ENCODE data around the gene ANKRD35. TPM values are rescaled to one million over a fixed set of nuclear protein-coding genes. Genes with fewer than 3 reads are reported as not detected.

The ANKRD35 gene
- total and polyA plus RNA-seq, 10 of the 15 experiments (the other 5 are each of a cell fraction or from before 2014, with no cell fraction given), result 0.01 to 0.08 TPM; not detected in 8

DNA sequence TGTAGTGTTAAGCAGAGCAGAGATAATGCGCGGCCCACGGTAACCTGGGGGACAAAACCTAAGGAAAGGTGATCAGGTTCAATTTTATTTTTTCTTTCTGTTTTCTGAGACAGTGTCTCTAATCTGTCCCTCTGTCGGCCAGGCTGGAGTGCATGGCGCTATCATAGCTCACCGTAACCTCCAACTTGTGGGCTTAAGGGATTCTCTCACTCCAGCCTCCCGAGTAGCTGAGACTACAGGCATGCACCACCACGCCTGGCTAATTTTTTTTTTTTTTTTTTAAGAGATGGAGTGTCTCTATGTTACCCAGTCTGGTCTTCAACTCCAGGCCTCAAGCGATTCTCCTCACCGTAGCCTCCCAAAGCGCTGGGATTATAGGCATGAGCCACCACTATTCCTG lies 724 bp upstream of the ANKRD35 start:
- no peak overlapping the region for H3K27ac ChIP-seq (ENCODE audit: control insufficient read depth, insufficient read depth)
- H3K36me3 ChIP-seq (ENCODE audit: control insufficient read depth in 2 of 2, insufficient read depth in 2 of 2, low read length in 1 of 2), result no peaks in the 10 kb centered on the region
- intact Hi-C loops (cut with micrococcal nuclease; ENCODE audit: unreplicated experiment) (no loop called here), in situ Hi-C loops (cut with MboI) (no loop called here)
- no TSS peak for BruUV-seq (replicated peaks)
- no peaks in the 10 kb centered on the region for H3K9me3 ChIP-seq (replicated peaks; ENCODE audit: control insufficient read depth, insufficient read depth, low read length)
- DNase-seq (ENCODE audit: low read depth, low spot score), result no peak
- WGBS (ENCODE audit: insufficient coverage, insufficient replicate concordance, low lambda C conversion rate, missing lambda C conversion rate), result 52% methylated on average over 11 of the region's 11 CpGs
- no peak for ATAC-seq
- no peaks in the 10 kb centered on the region for H3K79me2 ChIP-seq (ENCODE audit: control insufficient read depth, insufficient read depth, low read length)
- no peaks in the 10 kb centered on the region for H3K4me1 ChIP-seq (ENCODE audit: control insufficient read depth, insufficient read depth, low read length)
- no peak overlapping the region for H2AFZ ChIP-seq (ENCODE audit: control insufficient read depth, low read depth, low read length)
- peak overlapping the region; percentile 73; the same call in 1 of the 2 replicates for H3K4me3 ChIP-seq
- no peaks in the 10 kb centered on the region for H4K20me1 ChIP-seq (ENCODE audit: control insufficient read depth, insufficient read depth)
- ChIA-PET RAD21 (ENCODE audit: unreplicated experiment) (interaction anchor here (0.6 kb wide), 1 partner anchor 27 kb away, joined by 3 read pairs; no protein-coding TSS in a partner anchor), POLR2A (interaction anchor here (0.6 kb wide), 1 partner anchor 179 kb away, joined by 3 read pairs; the partner anchor contains the start of gene PDZK1), SMC1A (ENCODE audit: uncharacterized antibody, unreplicated experiment) (no interaction called here), CTCF (interaction anchor here (0.6 to 2.7 kb wide), 5 partner anchors 24 to 45 kb away, joined by 3 to 9 read pairs (median 6); partner anchors contain the start of genes ITGA10, NUDT17 and PIAS3)
- peak overlapping the region; percentile 59; the same call in 1 of the 2 replicates for H3K4me2 ChIP-seq (ENCODE audit: control insufficient read depth, insufficient read depth)
- no peak overlapping the region for H3K9ac ChIP-seq (ENCODE audit: control insufficient read depth, insufficient read depth, low read length)
- no peak for TF ChIP-seq SMC3 (IDR thresholded peaks at IDR 0.05; ENCODE audit: borderline replicate concordance, low read length)
- TF ChIP-seq, protein P1, sequence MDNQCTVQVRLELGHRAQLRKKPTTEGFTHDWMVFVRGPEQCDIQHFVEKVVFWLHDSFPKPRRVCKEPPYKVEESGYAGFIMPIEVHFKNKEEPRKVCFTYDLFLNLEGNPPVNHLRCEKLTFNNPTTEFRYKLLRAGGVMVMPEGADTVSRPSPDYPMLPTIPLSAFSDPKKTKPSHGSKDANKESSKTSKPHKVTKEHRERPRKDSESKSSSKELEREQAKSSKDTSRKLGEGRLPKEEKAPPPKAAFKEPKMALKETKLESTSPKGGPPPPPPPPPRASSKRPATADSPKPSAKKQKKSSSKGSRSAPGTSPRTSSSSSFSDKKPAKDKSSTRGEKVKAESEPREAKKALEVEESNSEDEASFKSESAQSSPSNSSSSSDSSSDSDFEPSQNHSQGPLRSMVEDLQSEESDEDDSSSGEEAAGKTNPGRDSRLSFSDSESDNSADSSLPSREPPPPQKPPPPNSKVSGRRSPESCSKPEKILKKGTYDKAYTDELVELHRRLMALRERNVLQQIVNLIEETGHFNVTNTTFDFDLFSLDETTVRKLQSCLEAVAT (IDR thresholded peaks at IDR 0.05), result 0 out of 2 replicates have a peak, but pooled peaks have one; percentile 34
- peaks cover 2 to 7% of the 10 kb centered on the region in 2 experiments; a peak in 2 of 4 replicates for H3K27me3 ChIP-seq (replicated peaks in 1 of 2; ENCODE audit: control insufficient read depth in 2 of 2, insufficient read depth in 2 of 2, low read length in 1 of 2)
- no peak for FAIRE-seq

DNA sequence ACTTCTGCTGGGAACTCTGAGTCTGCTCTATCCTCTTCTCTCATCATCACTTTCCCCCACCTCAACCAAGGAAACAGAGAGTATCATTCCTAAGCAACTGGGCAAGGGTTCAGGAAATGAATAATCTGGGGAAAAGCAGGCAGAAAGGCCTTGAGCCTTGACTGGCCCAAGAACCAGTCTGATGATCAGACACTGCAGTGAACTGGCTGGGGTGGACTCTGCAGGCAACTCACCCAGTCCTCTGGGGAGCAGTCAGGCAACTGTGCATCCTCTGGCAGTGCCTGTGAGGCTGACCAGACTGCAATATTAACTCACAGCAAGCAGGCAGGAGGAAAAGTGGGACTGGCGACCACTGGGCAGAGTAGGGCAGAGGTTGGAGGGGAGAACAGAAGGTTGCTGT lies 991 bp downstream of the ANKRD35 start:
- no peaks in the 10 kb centered on the region for H3K4me1 ChIP-seq (ENCODE audit: control insufficient read depth, insufficient read depth, low read length)
- peaks cover 2 to 7% of the 10 kb centered on the region in 2 experiments; a peak in 2 of 4 replicates for H3K27me3 ChIP-seq (replicated peaks in 1 of 2; ENCODE audit: control insufficient read depth in 2 of 2, insufficient read depth in 2 of 2, low read length in 1 of 2)
- ChIA-PET CTCF (interaction anchor here (1.2 to 2.6 kb wide), 4 partner anchors 28 to 163 kb away, joined by 3 to 13 read pairs (median 4); partner anchors contain the start of gene NUDT17), POLR2A (no interaction called here), SMC1A (ENCODE audit: uncharacterized antibody, unreplicated experiment) (no interaction called here), RAD21 (ENCODE audit: unreplicated experiment) (interaction anchor here (1.8 kb wide), 1 partner anchor 25 kb away, joined by 4 read pairs; no protein-coding TSS in a partner anchor)
- TF ChIP-seq TCF12 (IDR thresholded peaks at IDR 0.05; ENCODE audit: low read depth, low read length) (no peak), YY1 (IDR thresholded peaks at IDR 0.05; ENCODE audit: low read depth, low read length) (no peak), CBX5 (IDR thresholded peaks at IDR 0.05; ENCODE audit: low read depth) (no peak), CHD2 (IDR thresholded peaks at IDR 0.05; ENCODE audit: borderline replicate concordance, low read depth, low read length) (no peak), SUPT20H (IDR thresholded peaks at IDR 0.05; ENCODE audit: borderline replicate concordance, control insufficient read depth, low read depth, low read length) (no peak)
- H3K27ac ChIP-seq (ENCODE audit: control insufficient read depth, insufficient read depth), result no peak overlapping the region
- no peak for FAIRE-seq
- in situ Hi-C loops (cut with MboI), result no loop called here
- BruUV-seq (replicated peaks), result no TSS peak
- intact Hi-C loops (cut with micrococcal nuclease; ENCODE audit: unreplicated experiment), result no loop called here
- H4K20me1 ChIP-seq (ENCODE audit: control insufficient read depth, insufficient read depth), result no peaks in the 10 kb centered on the region
- no peak overlapping the region for H3K4me2 ChIP-seq (ENCODE audit: control insufficient read depth, insufficient read depth)
- no peak for DNase-seq (ENCODE audit: low read depth, low spot score)
- H3K36me3 ChIP-seq (ENCODE audit: control insufficient read depth in 2 of 2, insufficient read depth in 2 of 2, low read length in 1 of 2), result no peaks in the 10 kb centered on the region
- H3K79me2 ChIP-seq (ENCODE audit: control insufficient read depth, insufficient read depth, low read length), result no peaks in the 10 kb centered on the region
- WGBS (ENCODE audit: insufficient coverage, insufficient replicate concordance, low lambda C conversion rate, missing lambda C conversion rate), result 0% methylated on average over 1 of the region's 1 CpG
- no peak overlapping the region for H3K9ac ChIP-seq (ENCODE audit: control insufficient read depth, insufficient read depth, low read length)
- H2AFZ ChIP-seq (ENCODE audit: control insufficient read depth, low read depth, low read length), result no peak overlapping the region
- no peak for ATAC-seq
- no peak overlapping the region for H3K4me3 ChIP-seq
- no peaks in the 10 kb centered on the region for H3K9me3 ChIP-seq (replicated peaks; ENCODE audit: control insufficient read depth, insufficient read depth, low read length)

Data from GM12878 (cell line).